DMS79 treated with DMSO at 0.1 percent for 48 hours (cell line): Measurements from ENCODE around the gene KRT32.
A peak's percentile ranks its signal among the peaks of the same experiment; 100 is the strongest.

Source experiments
- DNase-seq: peaks from one replicate; lab custom pipeline; 2025; lab: John Stamatoyannopoulos, UW

The KRT32 gene

GRCh38 chr17:41492771-41493170 lies 25.6 kb upstream of the KRT32 start:
- DNase-seq, result peak; percentile 72

GRCh38 chr17:41492351-41492750 lies 25.2 kb upstream of the KRT32 start:
- DNase-seq, result no peak

- DNase-seq, result no peak
Observed at GRCh38 chr17:41491476-41491875, 24.3 kb upstream of the KRT32 start.

DNA sequence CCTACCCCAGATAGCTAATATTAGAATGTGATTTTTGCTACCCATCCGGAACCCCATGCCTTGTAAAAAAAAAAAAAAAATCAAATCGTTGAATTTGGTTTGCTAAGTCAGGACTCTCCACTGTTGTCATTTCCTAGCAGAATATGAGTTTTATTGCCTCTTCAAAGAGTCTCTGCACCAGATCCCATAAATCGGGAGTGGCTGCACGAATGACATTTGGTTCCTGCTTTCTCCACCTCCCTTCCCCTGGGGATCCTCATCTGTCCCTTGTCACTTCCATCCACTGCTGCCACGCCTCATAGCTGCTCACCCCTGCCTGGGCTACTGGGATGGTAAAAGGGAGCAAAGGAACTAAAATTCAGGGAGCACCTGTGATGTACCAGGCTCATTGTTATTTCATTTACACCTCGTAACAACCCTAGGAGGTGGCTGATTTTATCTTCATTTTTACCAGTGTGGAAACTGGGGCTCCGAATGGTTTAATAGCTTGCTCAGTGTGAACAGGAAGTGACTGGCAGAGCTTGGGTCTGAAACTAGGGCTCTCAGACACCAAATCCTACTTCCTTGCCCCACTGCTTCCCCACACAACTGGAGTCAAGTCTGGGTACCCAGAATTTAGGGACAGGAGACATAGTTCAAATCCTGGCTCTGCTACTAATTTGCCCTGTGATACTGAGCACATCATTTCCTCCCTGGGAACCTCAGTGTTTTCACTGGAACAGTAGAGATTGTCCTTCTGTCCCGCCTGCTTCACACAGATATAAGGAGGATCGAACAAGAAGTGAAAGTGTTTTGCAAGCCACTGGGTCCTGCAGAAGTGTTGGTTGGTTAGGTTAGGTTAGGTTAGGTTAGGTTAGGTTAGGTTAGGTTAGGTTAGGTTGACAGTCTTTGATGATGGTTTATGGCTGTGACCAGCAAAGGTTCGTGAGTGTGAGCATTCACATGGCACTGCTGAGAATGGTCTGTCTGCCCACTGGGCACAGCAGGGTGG lies 23.1 kb upstream of the KRT32 start:
- DNase-seq, result peak; percentile 77

DNA sequence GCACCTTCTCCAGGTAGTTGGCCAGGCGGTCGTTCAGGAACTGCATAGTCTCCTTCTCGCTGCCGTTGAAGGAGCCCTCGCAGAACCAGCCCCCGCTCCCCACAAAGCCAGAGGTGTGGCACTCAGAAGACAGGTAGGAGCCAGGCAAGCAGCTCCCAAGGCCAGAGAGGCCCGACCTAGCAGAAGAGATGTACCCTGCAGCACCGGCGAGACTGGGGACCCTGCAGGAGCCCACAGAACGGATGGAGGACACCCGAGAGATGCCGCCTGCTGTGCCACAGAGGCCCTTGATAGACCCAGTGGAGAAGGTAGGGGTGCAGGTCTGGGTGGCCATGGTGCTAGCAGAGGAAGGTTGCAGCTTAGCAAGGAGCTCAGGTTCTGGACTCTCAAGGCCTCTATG lies 22.3 kb upstream of the KRT32 start, which contains the start of gene KRT36:
KRT36 (minus strand) TSS at position 380 of the 400 bp plus-strand sequence; CDS start at position 334, 46 bp downstream.
- DNase-seq, result no peak

GRCh38 chr17:41486809-41487530 lies 19.8 kb upstream of the KRT32 start:
- DNase-seq, result no peak

GRCh38 chr17:41486316-41486715 lies 19.1 kb upstream of the KRT32 start:
- DNase-seq, result no peak

- DNase-seq, result no peak
Observed at GRCh38 chr17:41484920-41485904, 18.0 kb upstream of the KRT32 start.

DNA sequence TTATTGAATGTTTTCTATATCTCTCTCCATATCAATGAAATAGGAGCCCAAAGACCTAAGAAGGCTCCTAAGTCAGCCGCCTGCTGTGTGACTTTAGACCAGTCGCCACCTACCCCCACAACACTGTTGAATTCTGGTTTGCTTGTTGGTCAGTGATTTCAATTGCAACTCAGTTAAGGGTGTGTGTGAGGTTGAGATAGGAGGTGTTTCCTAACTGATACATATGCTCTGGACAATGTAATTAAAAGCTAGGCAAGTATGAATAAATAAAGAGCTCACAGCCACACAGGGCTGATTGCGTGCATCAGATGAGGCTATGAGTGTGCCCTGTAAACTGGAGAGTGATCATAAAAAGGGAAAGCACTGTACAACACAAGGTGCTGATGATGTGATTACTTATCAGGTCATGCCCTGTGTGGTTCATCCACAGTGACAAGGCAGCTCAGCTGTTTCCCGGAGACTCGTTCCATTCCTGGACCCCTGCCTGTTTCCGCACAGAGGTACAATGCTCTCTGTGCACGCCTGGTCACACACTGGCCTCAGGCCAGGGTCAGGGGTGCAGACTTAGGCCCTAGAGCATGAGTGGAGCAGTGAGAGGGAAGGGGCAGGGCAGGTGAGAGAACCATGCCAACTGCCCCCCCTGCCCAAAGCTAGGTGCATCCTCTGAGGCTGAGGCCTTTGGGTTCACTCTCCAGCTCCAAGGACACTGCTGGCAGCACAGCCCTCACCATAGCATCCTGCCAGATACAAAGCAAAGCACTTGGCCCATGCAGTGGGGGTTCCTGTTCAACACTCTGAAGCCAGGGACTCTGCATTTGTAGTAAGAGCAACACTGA lies 17.0 kb upstream of the KRT32 start:
- DNase-seq, result peak; percentile 17

DNA sequence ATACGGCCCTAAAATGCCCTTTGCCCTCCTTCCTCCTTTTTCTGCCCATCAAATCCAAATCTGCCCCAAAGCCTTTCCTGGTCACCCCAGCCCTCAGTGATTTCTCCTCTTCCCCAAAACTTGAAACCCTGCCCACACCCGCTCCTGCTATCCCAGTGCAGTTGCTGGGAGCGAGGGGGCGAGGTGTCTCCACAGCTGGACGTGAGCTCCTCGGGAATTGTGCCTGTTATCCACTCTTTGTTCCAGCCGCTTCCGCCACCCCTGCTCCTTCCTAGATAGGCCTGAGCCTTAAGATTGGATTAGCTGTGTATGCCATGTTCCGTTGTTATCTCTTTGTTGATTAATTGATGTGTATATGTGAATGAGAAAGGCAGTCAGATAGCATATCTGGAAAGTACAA lies 16.3 kb upstream of the KRT32 start:
- DNase-seq, result no peak

- DNase-seq, result no peak
Observed at GRCh38 chr17:41481036-41481435, 13.8 kb upstream of the KRT32 start, which contains the start of gene KRT35. Gene KRT35 (minus strand): TSS chr17:41481151. CDS start chr17:41481097, 54 bp downstream.

GRCh38 chr17:41480581-41480980 lies 13.4 kb upstream of the KRT32 start:
- no peak for DNase-seq

DNA sequence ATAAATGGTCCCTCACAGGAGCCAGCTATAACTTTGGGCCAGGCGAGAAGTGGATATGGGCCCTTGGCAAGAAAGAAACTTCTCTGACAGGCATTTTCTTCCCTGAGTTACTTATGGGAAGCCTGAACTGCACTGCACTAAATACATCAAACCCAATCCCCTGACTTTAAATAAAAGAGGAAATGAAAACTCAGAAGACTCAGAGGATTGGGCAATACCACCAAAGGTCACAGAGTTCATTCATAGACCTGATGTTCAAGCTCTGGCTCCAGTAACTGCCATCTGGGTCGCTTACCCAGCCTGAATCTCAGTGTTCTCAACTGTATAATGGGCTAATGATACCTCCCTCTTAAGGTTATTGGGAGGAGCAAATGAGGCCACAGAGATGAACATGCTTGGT lies 12.9 kb upstream of the KRT32 start:
- no peak for DNase-seq

- no peak for DNase-seq
Observed at GRCh38 chr17:41478237-41478636, 11.1 kb upstream of the KRT32 start.

DNA sequence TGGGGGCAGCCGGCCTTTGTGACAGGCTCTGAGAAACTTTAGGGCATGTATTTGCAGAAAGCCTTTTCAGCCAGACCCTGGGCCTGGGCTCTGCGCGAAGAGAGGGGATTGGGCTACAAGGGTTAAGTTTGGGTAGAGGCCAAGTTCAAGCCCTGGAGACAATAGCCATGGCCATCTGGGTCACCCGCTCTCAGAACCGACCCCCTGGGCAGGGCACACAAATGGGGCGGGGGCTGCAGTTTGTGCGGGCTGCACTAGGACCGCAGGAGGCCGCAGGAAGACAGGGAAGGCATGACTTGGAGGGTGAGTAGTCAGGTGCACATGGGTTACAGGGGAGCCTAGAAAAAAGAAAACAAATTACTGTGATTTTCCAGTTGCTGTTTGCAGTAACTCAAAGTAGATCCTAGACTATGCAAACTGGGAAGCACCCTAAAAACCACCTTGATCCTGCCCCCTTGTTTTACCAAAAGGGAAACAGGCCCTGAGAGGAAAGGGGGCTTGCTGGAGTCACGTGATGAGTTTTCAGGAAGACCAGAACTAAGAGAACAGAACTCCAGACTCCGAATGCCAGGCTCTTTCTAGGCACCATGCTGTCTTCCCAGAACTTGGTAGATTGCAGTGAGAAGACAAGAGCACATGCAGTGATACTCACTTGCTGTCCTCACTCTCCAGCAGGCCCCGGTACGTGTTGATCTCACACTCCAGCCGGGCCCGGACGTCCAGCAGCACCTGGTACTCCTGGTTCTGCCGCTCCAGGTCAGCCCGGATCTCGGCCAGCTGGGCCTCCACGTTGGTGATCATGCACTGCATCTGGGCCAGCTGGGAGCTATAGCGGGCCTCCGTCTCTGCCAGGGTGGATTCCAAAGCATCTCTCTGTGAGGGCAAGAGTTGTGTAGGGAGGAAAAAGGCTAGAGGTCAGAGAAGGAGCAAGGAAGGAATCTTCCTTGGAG lies 10.0 kb upstream of the KRT32 start:
- DNase-seq, result no peak

DNA sequence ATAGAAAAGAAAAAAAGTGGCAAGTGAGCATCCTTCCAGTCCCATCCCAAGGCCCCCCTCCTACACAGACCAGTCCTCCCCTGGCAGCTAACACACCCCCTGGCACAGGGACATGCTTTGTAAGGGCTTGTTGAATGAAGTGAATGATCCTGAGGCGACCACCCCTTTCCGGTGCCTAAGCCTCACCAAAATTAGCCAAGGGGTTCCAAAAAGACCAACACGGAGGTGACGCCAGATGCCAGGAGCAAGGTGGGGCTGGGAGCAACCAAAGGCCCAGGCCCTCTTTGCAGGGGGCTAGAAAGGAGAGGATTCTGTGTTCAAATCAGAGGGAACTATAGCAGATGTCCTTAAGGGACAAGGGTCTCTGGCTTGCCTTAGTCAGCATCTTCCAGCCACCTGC lies 8.2 kb upstream of the KRT32 start:
- DNase-seq, result no peak

DNA sequence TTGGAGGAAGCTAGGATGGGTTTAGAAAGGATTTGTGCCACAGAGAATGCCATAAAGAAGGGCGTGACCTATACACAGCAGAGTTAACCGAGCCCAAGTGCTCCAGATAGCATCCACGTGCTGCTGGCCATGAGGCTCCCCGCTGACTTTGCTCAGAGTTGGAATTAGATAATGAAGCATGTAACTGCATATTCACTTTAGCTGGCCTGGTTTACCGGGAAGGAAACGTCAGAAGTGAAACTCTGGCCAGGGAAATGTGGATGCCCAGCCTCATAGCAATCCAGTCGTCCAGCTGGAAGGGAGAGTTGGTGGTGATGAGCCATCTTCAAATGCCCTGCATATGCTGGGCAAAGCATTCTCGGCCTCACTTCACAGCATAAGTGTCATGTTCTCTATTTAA lies 7.7 kb upstream of the KRT32 start:
- no peak for DNase-seq

- no peak for DNase-seq
Observed at GRCh38 chr17:41468346-41468745, 1.2 kb upstream of the KRT32 start.

GRCh38 chr17:41467561-41467960 lies 375 bp upstream of the KRT32 start:
- DNase-seq, result no peak

GRCh38 chr17:41464682-41465081 lies 2.5 kb downstream of the KRT32 start:
- peak; percentile 97 for DNase-seq
